K562 (cell line): Measurements from ENCODE around the gene FLOT2. TPM values are rescaled to one million over a fixed set of nuclear protein-coding genes. Genes with fewer than 3 reads are reported as not detected.
A peak's percentile ranks its signal among the peaks of the same experiment; 100 is the strongest.

Experiments
- ARNT ChIP-seq, 2 experiments: fragments of 450-650 bp; IDR thresholded peaks; 2 replicates each; pipeline ENCODE4 v1.6.1; 2016; ENCODE audit warnings: mild to moderate bottlenecking in 1 of 2
- CUX1 ChIP-seq: fragments of 200-800 bp; sonication (Bioruptor generic); IDR thresholded peaks from 2 replicates; pipeline ENCODE4 v1.6.1; 2016; ENCODE audit warnings: missing genetic modification characterization, missing compliant biosample characterization
- CXXC5 ChIP-seq: fragments of 250-450 bp; sonication (Bioruptor Pico); IDR thresholded peaks from 2 replicates; pipeline ENCODE4 v1.8.0; 2022; ENCODE audit warnings: inconsistent platforms, mild to moderate bottlenecking, moderate library complexity
- EP300 ChIP-seq: IDR thresholded peaks from 2 replicates; pipeline ENCODE4 v1.6.1; 2012; ENCODE audit warnings: low read length, improper control_type of control experiment
- ESRRA ChIP-seq: fragments of 450-650 bp; IDR thresholded peaks from 2 replicates; pipeline ENCODE4 v1.6.1; 2014; ENCODE audit warnings: low read depth, mild to moderate bottlenecking, moderate library complexity, borderline replicate concordance
- ETV5 ChIP-seq: sonication (generic); formaldehyde crosslinking; IDR thresholded peaks from 2 replicates; pipeline ENCODE4 v1.4.0; 2020; ENCODE audit warnings: low read depth, mild to moderate bottlenecking, missing genetic modification reagents
- FOXJ2 ChIP-seq: fragments of 200-800 bp; sonication (Bioruptor generic); IDR thresholded peaks from 2 replicates; pipeline ENCODE4 v1.6.1; 2016; ENCODE audit warnings: missing genetic modification characterization, missing compliant biosample characterization
- FOXK2 ChIP-seq, 2 experiments: fragments of 450-650 bp; IDR thresholded peaks in 1 of 2; conservative IDR thresholded peaks in 1 of 2; 2 replicates each; pipeline ENCODE4 v1.6.1; 2016; ENCODE audit warnings: low read depth in 2 of 2, mild to moderate bottlenecking in 1 of 2
- HCFC1 ChIP-seq: IDR thresholded peaks from 2 replicates; pipeline ENCODE4 v1.6.1; 2012; ENCODE audit warnings: low read depth, low read length, improper control_type of control experiment
- NFRKB ChIP-seq: fragments of 450-650 bp; IDR thresholded peaks from 2 replicates; pipeline ENCODE4 v1.6.1; 2016; ENCODE audit warnings: low read depth
- RBM25 ChIP-seq: fragments of 200-400 bp; formaldehyde crosslinking; IDR thresholded peaks from 2 replicates; pipeline ENCODE4 v1.6.1; 2018; ENCODE audit warnings: low read length, low read depth, moderate library complexity; ENCODE audit not compliant: severe bottlenecking
- TARDBP ChIP-seq: fragments of 450-650 bp; IDR thresholded peaks from 2 replicates; pipeline ENCODE4 v1.6.1; 2016
- TRIM28 ChIP-seq: fragments of 450-650 bp; IDR thresholded peaks from 2 replicates; pipeline ENCODE4 v1.6.1; 2017
- U2AF1 ChIP-seq: fragments of 200-400 bp; formaldehyde crosslinking; optimal IDR thresholded peaks from 2 replicates; pipeline ENCODE3; 2017; ENCODE audit warnings: mild to moderate bottlenecking, low read depth, low read length, moderate library complexity
- WHSC1 ChIP-seq: IDR thresholded peaks from one replicate; pipeline ENCODE4 v1.6.1; 2012; ENCODE audit warnings: low read length, control low read depth, inconsistent platforms
- ZBTB17 ChIP-seq: fragments of 450-650 bp; formaldehyde crosslinking; IDR thresholded peaks from 2 replicates; pipeline ENCODE4 v1.4.0; 2020; ENCODE audit warnings: mild to moderate bottlenecking
- ZC3H8 ChIP-seq: fragments of 450-650 bp; IDR thresholded peaks from 2 replicates; pipeline ENCODE4 v1.6.1; 2017
- ZFP36 ChIP-seq: fragments of 150-350 bp; IDR thresholded peaks from 2 replicates; pipeline ENCODE4 v1.6.1; 2018; ENCODE audit warnings: low read length, low read depth; ENCODE audit not compliant: partially characterized antibody
- ZKSCAN1 ChIP-seq: fragments of 150-350 bp; IDR thresholded peaks from 2 replicates; pipeline ENCODE4 v1.6.1; 2016; ENCODE audit warnings: low read depth, low read length
- ZNF316 ChIP-seq: fragments of 450-650 bp; IDR thresholded peaks from 2 replicates; pipeline ENCODE4 v1.6.1; 2016
- ZNF785 ChIP-seq: fragments of 250-450 bp; sonication (Bioruptor Pico); IDR thresholded peaks from 2 replicates; pipeline ENCODE4 v1.4.0; 2020; ENCODE audit warnings: mild to moderate bottlenecking
- polyA plus RNA-seq, 8 experiments: library from polyadenylated mRNA; depleted of rRNA in 4 of 8; stranded (reverse) in 5 of 8; unstranded in 3 of 8; fragments of >200 nt; fragmentation: Nextera tagmentation in 2 of 8; fragmentation: Illumina TruSeq in 1 of 8; extraction: Ambion mirVana in 2 of 8; extraction: Trizol in 1 of 8; gene quantifications; 2 replicates each; pipeline versions ENCODE4 v1.2.1 to v1.2.3, GENCODE V29; 2011 to 2014; ENCODE audit warnings: inconsistent platforms in 1 of 8, missing spikeins in 1 of 8
- total RNA-seq, 7 experiments: library from RNA; depleted of rRNA in 6 of 7; stranded (reverse); fragments of >200 nt in 6 of 7; fragmentation: Illumina TruSeq in 2 of 7; extraction: Trizol in 2 of 7; gene quantifications; 2 replicates each; pipeline versions ENCODE4 v1.2.1 to v1.2.3, GENCODE V29; 2011 to 2021; ENCODE audit warnings: low replicate concordance in 1 of 7
- TF ChIP-seq, protein P1 (sequence below), 2 experiments: fragments of 200-800 bp in 1 of 2; sonication (Bioruptor generic) in 1 of 2; sonication (generic) in 1 of 2; formaldehyde crosslinking in 1 of 2; IDR thresholded peaks in 1 of 2; conservative IDR thresholded peaks in 1 of 2; 2 replicates each; pipeline versions ENCODE4 v1.5.0 to v1.6.1; 2016 to 2020; ENCODE audit warnings: missing compliant biosample characterization in 1 of 2, missing genetic modification characterization in 1 of 2, missing genetic modification reagents in 1 of 2
- TF ChIP-seq, protein P2 (sequence below): sonication (generic); formaldehyde crosslinking; IDR thresholded peaks from 2 replicates; pipeline ENCODE4 v1.9.0; 2022; ENCODE audit warnings: mild to moderate bottlenecking, missing genetic modification reagents

The FLOT2 gene
- total and polyA plus RNA-seq, 9 of the 15 experiments (the other 6 are each of a cell fraction or from before 2014, with no cell fraction given), result 17.5 to 138 (median 41.7) TPM

GRCh38 chr17:28854457-28855335 lies 42.8 kb downstream of the FLOT2 start, which contains the start of gene ERAL1 (continued):
- TF ChIP-seq RBM25, result peak; percentile 23
- no peak for TF ChIP-seq TRIM28
- TF ChIP-seq ZNF316, result no peak
- 0 out of 2 replicates have a peak, but pooled peaks have one; percentile 25 for TF ChIP-seq FOXJ2 (tag)
- peak; percentile 24 for TF ChIP-seq ZFP36
- no peak for TF ChIP-seq ZC3H8
- TF ChIP-seq, protein P1, sequence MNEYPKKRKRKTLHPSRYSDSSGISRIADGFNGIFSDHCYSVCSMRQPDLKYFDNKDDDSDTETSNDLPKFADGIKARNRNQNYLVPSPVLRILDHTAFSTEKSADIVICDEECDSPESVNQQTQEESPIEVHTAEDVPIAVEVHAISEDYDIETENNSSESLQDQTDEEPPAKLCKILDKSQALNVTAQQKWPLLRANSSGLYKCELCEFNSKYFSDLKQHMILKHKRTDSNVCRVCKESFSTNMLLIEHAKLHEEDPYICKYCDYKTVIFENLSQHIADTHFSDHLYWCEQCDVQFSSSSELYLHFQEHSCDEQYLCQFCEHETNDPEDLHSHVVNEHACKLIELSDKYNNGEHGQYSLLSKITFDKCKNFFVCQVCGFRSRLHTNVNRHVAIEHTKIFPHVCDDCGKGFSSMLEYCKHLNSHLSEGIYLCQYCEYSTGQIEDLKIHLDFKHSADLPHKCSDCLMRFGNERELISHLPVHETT (CRISPR knock-in tag; conservative IDR thresholded peaks at IDR 0.05 in 1 of 2, IDR thresholded peaks at IDR 0.05 in 1 of 2), result peak in 1 of 2 experiments; percentile 83; a peak in 2 of 4 replicates
- TF ChIP-seq EP300, result 0 out of 2 replicates have a peak, but pooled peaks have one; percentile 20
- TF ChIP-seq, protein P2, sequence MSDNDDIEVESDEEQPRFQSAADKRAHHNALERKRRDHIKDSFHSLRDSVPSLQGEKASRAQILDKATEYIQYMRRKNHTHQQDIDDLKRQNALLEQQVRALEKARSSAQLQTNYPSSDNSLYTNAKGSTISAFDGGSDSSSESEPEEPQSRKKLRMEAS, result peak; percentile 82
- peak; percentile 65 to 69 for TF ChIP-seq FOXK2 (conservative IDR thresholded peaks at IDR 0.05 in 1 of 2, IDR thresholded peaks at IDR 0.05 in 1 of 2; ENCODE audit: low read depth in 2 of 2)
- TF ChIP-seq NFRKB, result peak; percentile 82
- no peak for TF ChIP-seq ZKSCAN1
- TF ChIP-seq ZBTB17 (CRISPR knock-in tag), result peak; percentile 67; the same call in 1 of the 2 replicates
- TF ChIP-seq HCFC1, result peak; percentile 82
- TF ChIP-seq U2AF1, result no peak
- TF ChIP-seq CUX1 (CRISPR knock-in tag), result no peak
- peak; percentile 43; the same call in 1 of the 2 replicates for TF ChIP-seq ESRRA
- peak; percentile 76 to 87; a peak in 3 of 4 replicates for TF ChIP-seq ARNT (IDR thresholded peaks at IDR 0.05)
- no peak for TF ChIP-seq WHSC1
- peak; percentile 59 for TF ChIP-seq CXXC5 (CRISPR knock-in tag)
- TF ChIP-seq ETV5 (CRISPR knock-in tag), result 0 out of 2 replicates have a peak, but pooled peaks have one; percentile 13
- no peak for TF ChIP-seq ZNF785
- TF ChIP-seq TARDBP, result 0 out of 2 replicates have a peak, but pooled peaks have one; percentile 22
